Gastroesophageal sphincter (tissue), 4 donors: Measurements from ENCODE around the gene EHMT2. TPM values are rescaled to one million over a fixed set of nuclear protein-coding genes. Genes with fewer than 3 reads are reported as not detected.

ENCODE experiments used
- ATAC-seq: fragments of 150-250 bp; one replicate; pipeline ENCODE4 v1.9.1; 2016; ENCODE audit warnings: mild to moderate bottlenecking, moderate library complexity
- H3K27ac ChIP-seq, 4 donors: fragments of 200-600 bp; sonication (generic) in 3 of 4; 1 replicate in 3 of 4; 2 replicates in 1 of 4; pipeline ENCODE4 v1.5.1; 2016 to 2019
- H3K27me3 ChIP-seq: fragments of 200-600 bp; sonication (generic); one replicate; pipeline ENCODE4 v1.5.1; 2019
- H3K36me3 ChIP-seq, 2 donors: fragments of 200-600 bp; sonication (generic); one replicate each; pipeline ENCODE4 v1.5.1; 2019; ENCODE audit warnings: control low read depth in 1 of 2
- H3K4me1 ChIP-seq, 3 donors: fragments of 200-600 bp; sonication (generic); 1 replicate in 2 of 3; 2 replicates in 1 of 3; pipeline ENCODE4 v1.5.1; 2016 to 2019; ENCODE audit warnings: control low read depth in 2 of 3
- H3K4me3 ChIP-seq, 2 donors: fragments of 200-600 bp; sonication (generic); one replicate each; pipeline ENCODE4 v1.5.1; 2019; ENCODE audit warnings: mild to moderate bottlenecking in 1 of 2, moderate library complexity in 1 of 2
- H3K9me3 ChIP-seq, 3 donors: fragments of 200-600 bp; sonication (generic); one replicate each; pipeline ENCODE4 v1.5.1; 2017 to 2019; ENCODE audit warnings: control low read depth in 2 of 3
- CTCF ChIP-seq, 4 experiments: fragments of 200-600 bp in 2 of 4; fragments of 450-650 bp in 2 of 4; sonication (generic) in 1 of 4; IDR thresholded peaks; one replicate each; pipeline ENCODE4 v1.5.1; 2017 to 2019; ENCODE audit warnings: antibody characterized with exemption in 4 of 4, mild to moderate bottlenecking in 2 of 4, moderate library complexity in 2 of 4
- EP300 ChIP-seq: sonication (generic); formaldehyde crosslinking; IDR thresholded peaks from one replicate; pipeline ENCODE4 v1.6.1; 2017; ENCODE audit warnings: antibody characterized with exemption, mild to moderate bottlenecking
- POLR2A ChIP-seq, 2 donors: fragments of 450-650 bp; IDR thresholded peaks; one replicate each; pipeline ENCODE4 v1.6.1; 2017; ENCODE audit warnings: antibody characterized with exemption in 2 of 2, mild to moderate bottlenecking in 2 of 2, moderate library complexity in 1 of 2
- POLR2AphosphoS5 ChIP-seq: sonication (generic); formaldehyde crosslinking; IDR thresholded peaks from one replicate; pipeline ENCODE4 v1.6.1; 2017; ENCODE audit warnings: antibody characterized with exemption
- WGBS, 2 donors: methylation state at CpG; one replicate each; pipeline ENCODE4 v1.1.5; 2018; ENCODE audit warnings: low coverage in 1 of 2; 5-methylcytosine and 5-hydroxymethylcytosine counted together
- total RNA-seq, 4 donors: library from RNA; depleted of rRNA; stranded (reverse); fragments of >200 nt; gene quantifications; one replicate each; pipeline ENCODE4 v1.1.0, GENCODE V29; 2016

Gene EHMT2
- total RNA-seq, 4 donors from 2014 or later, result 29.5 to 43.4 (median 35.5) TPM

GRCh38 chr6:31862344-31863235 is 34.9 kb downstream of the EHMT2 start, which contains the start of gene NEU1:
Gene NEU1, minus strand, starts transcription at chr6:31862821. Its CDS starts 45 bp downstream, at chr6:31862776.
- Histone ChIP-seq H3K4me3 (peak within 1 kb of the TSS; percentile 83), H3K4me1 (peaks cover 0 to 33% (median 6%) of the 10 kb centered on the region in 3 donors), H3K9me3 (no peaks in the 10 kb centered on the region), H3K27me3 (no peaks in the 10 kb centered on the region), H3K36me3 (peaks cover 0 to 38% of the 10 kb centered on the region in 2 donors), H3K27ac (peak within 1 kb of the TSS; percentile 72 to 96 (median 93))
- TF ChIP-seq EP300 (no peak), POLR2A (IDR thresholded peaks at IDR 0.05) (peak; percentile 93 to 95), POLR2AphosphoS5 (peak; percentile 93), CTCF (IDR thresholded peaks at IDR 0.05) (peak in 1 of 4 experiments; percentile 7)
- peak; percentile 98 for ATAC-seq
- whole genome bisulfite sequencing, 2 donors, result 0 to 1% methylated on average over 9 to 55 of the region's 64 CpGs

- H3K27ac ChIP-seq, result peak overlapping the region in 3 of 4 donors; percentile 91 to 96 (median 95)
- no peak for ATAC-seq
- H3K36me3 ChIP-seq, result peaks cover 0 to 44% of the 10 kb centered on the region in 2 donors
- TF ChIP-seq POLR2A (IDR thresholded peaks at IDR 0.05) (no peak), POLR2AphosphoS5 (no peak), EP300 (no peak), CTCF (IDR thresholded peaks at IDR 0.05) (no peak)
- H3K4me1 ChIP-seq, result peaks cover 0 to 33% (median 6%) of the 10 kb centered on the region in 3 donors
- H3K27me3 ChIP-seq, result no peaks in the 10 kb centered on the region
- H3K9me3 ChIP-seq, result no peaks in the 10 kb centered on the region
- peak overlapping the region; percentile 83 for H3K4me3 ChIP-seq
- 11 to 24% methylated on average over 4 to 9 of the region's 17 CpGs for WGBS, 2 donors
These were observed 35.6 kb downstream of the EHMT2 start for GRCh38 chr6:31861919-31862343.

GRCh38 chr6:31861150-31861549 is 36.3 kb downstream of the EHMT2 start:
- no peaks in the 10 kb centered on the region for H3K27me3 ChIP-seq
- H3K4me1 ChIP-seq, result peaks cover 0 to 33% (median 6%) of the 10 kb centered on the region in 3 donors
- no peak overlapping the region for H3K4me3 ChIP-seq
- TF ChIP-seq EP300 (no peak), POLR2A (IDR thresholded peaks at IDR 0.05) (no peak), CTCF (IDR thresholded peaks at IDR 0.05) (no peak)
- 84 to 87% methylated on average over 3 to 4 of the region's 7 CpGs for WGBS, 2 donors
- ATAC-seq, result no peak
- H3K27ac ChIP-seq, result no peak overlapping the region
- no peaks in the 10 kb centered on the region for H3K9me3 ChIP-seq
- peaks cover 0 to 48% of the 10 kb centered on the region in 2 donors for H3K36me3 ChIP-seq

- ATAC-seq, result no peak
- WGBS, 2 donors, result 83 to 100% methylated on average over 2 to 6 of the region's 13 CpGs
- H3K27ac ChIP-seq, result no peak overlapping the region
These were observed 37.1 kb downstream of the EHMT2 start for GRCh38 chr6:31860349-31860748.

More at GRCh38 chr6:31860349-31860748, 37.1 kb downstream of the EHMT2 start:
- Histone ChIP-seq H3K9me3 (no peaks in the 10 kb centered on the region), H3K36me3 (peaks cover 0 to 48% of the 10 kb centered on the region in 2 donors), H3K4me1 (peaks cover 0 to 33% (median 6%) of the 10 kb centered on the region in 3 donors), H3K27me3 (no peaks in the 10 kb centered on the region), H3K4me3 (no peak overlapping the region)
- no peak for TF ChIP-seq POLR2A (IDR thresholded peaks at IDR 0.05)
- no peak for TF ChIP-seq POLR2AphosphoS5
- no peak for TF ChIP-seq EP300
- no peak for TF ChIP-seq CTCF (IDR thresholded peaks at IDR 0.05)
